HG03442 (cell line): ENCODE measurements around the gene CPA5.
"Not testable (repeated sequence)": the region's sequence is repeated elsewhere in the genome, so short reads cannot be mapped to it uniquely, and the experiment has no call there.

Experiments
- ATAC-seq: cut with Tn5 transposase; IDR thresholded peaks from one replicate; pipeline ENCODE4 v1.9.1; 2021; ENCODE audit warnings: mild to moderate bottlenecking, moderate library complexity; ENCODE audit not compliant: unreplicated experiment

CPA5 gene

GRCh38 chr7:130374507-130374906, 29.9 kb downstream of the CPA5 start:
- no peak for ATAC-seq

GRCh38 chr7:130376461-130376860, 31.8 kb downstream of the CPA5 start:
- ATAC-seq = not testable (repeated sequence)

GRCh38 chr7:130377178-130377577, 32.6 kb downstream of the CPA5 start:
- no peak for ATAC-seq

- no peak for ATAC-seq
These were observed 34.4 kb downstream of the CPA5 start for GRCh38 chr7:130379019-130379418.

GRCh38 chr7:130379532-130379920, 34.9 kb downstream of the CPA5 start:
- no peak for ATAC-seq

GRCh38 chr7:130379921-130380860, 35.6 kb downstream of the CPA5 start, which contains the start of gene CPA1:
CPA1 (plus strand) TSS chr7:130380494; CDS start chr7:130380521, 27 bp downstream.
- ATAC-seq = no peak

GRCh38 chr7:130380861-130381455, 36.3 kb downstream of the CPA5 start:
- ATAC-seq = no peak

- ATAC-seq = no peak
These were observed 37.1 kb downstream of the CPA5 start for GRCh38 chr7:130381468-130382312.

- ATAC-seq = no peak
These were observed 38.8 kb downstream of the CPA5 start for GRCh38 chr7:130383187-130383980.

GRCh38 chr7:130384371-130384801, 39.8 kb downstream of the CPA5 start:
- no peak for ATAC-seq

GRCh38 chr7:130384841-130385599, 40.4 kb downstream of the CPA5 start:
- ATAC-seq = no peak

GRCh38 chr7:130385600-130386066, 41.0 kb downstream of the CPA5 start:
- no peak for ATAC-seq

- no peak for ATAC-seq
These were observed 42.3 kb downstream of the CPA5 start for GRCh38 chr7:130386876-130387275.

GRCh38 chr7:130387306-130387627, 42.7 kb downstream of the CPA5 start:
- ATAC-seq = no peak

GRCh38 chr7:130387628-130388403, 43.2 kb downstream of the CPA5 start:
- no peak for ATAC-seq

GRCh38 chr7:130388671-130389070, 44.1 kb downstream of the CPA5 start:
- no peak for ATAC-seq

GRCh38 chr7:130390486-130390885, 45.9 kb downstream of the CPA5 start:
- no peak for ATAC-seq

GRCh38 chr7:130393101-130393561, 48.5 kb downstream of the CPA5 start:
- no peak for ATAC-seq
